Loucy (cell line): ENCODE results near the gene DKK1.

Experiments used
- H2AFZ ChIP-seq: fragments of 200-600 bp; sonication (generic); 2 replicates; pipeline ENCODE4 v1.6.0; 2016; ENCODE audit warnings: antibody characterized with exemption, mild to moderate bottlenecking, low read length, moderate library complexity
- H3F3A ChIP-seq: fragments of 200-600 bp; 2 replicates; pipeline ENCODE4 v1.6.0; 2016; ENCODE audit warnings: antibody characterized with exemption, low read depth, mild to moderate bottlenecking
- H3K27me3 ChIP-seq: fragments of 200-600 bp; sonication (generic); 2 replicates; pipeline ENCODE4 v1.6.1; 2014; ENCODE audit warnings: low read length, mild to moderate bottlenecking; ENCODE audit not compliant: insufficient read depth, poor library complexity, severe bottlenecking
- H3K36me3 ChIP-seq: fragments of 200-600 bp; sonication (generic); 2 replicates; pipeline ENCODE4 v1.6.1; 2016; ENCODE audit warnings: low read length; ENCODE audit not compliant: insufficient read depth
- H3K4me1 ChIP-seq: fragments of 200-600 bp; sonication (generic); 2 replicates; pipeline ENCODE4 v1.5.1; 2014; ENCODE audit warnings: low read length, mild to moderate bottlenecking; ENCODE audit not compliant: insufficient read depth, poor library complexity, severe bottlenecking
- H3K4me2 ChIP-seq: fragments of 200-600 bp; sonication (generic); 2 replicates; pipeline ENCODE4 v1.6.0; 2014; ENCODE audit warnings: antibody characterized with exemption, low read length, low read depth, mild to moderate bottlenecking; ENCODE audit not compliant: poor library complexity, severe bottlenecking
- H3K4me3 ChIP-seq: fragments of 200-600 bp; sonication (generic); 2 replicates; pipeline ENCODE4 v1.5.1; 2014; ENCODE audit warnings: low read length, mild to moderate bottlenecking, mixed read lengths; ENCODE audit not compliant: poor library complexity, severe bottlenecking
- H3K79me2 ChIP-seq: fragments of 200-600 bp; sonication (generic); 2 replicates; pipeline ENCODE4 v1.6.1; 2014; ENCODE audit warnings: low read length; ENCODE audit not compliant: insufficient read depth
- H3K9ac ChIP-seq: fragments of 200-600 bp; sonication (generic); 2 replicates; pipeline ENCODE4 v1.6.0; 2014; ENCODE audit warnings: mild to moderate bottlenecking, low read depth, low read length, moderate library complexity; ENCODE audit not compliant: poor library complexity, severe bottlenecking
- H3K9me2 ChIP-seq: fragments of 200-600 bp; sonication (generic); replicated peaks from 2 replicates; pipeline ENCODE4 v1.6.1; 2016; ENCODE audit warnings: low read depth, low read length, mixed read lengths
- H3K9me3 ChIP-seq: fragments of 200-600 bp; sonication (generic); 2 replicates; pipeline ENCODE4 v1.6.1; 2014; ENCODE audit warnings: mild to moderate bottlenecking, antibody characterized with exemption, low read length, low read depth; ENCODE audit not compliant: insufficient read depth
- H4K20me1 ChIP-seq: fragments of 200-600 bp; sonication (generic); 2 replicates; pipeline ENCODE4 v1.6.0; 2014; ENCODE audit warnings: antibody characterized with exemption, low read length, mild to moderate bottlenecking; ENCODE audit not compliant: insufficient read depth, poor library complexity, severe bottlenecking
- CTCF ChIP-seq: fragments of 200-600 bp; sonication (generic); conservative IDR thresholded peaks from 2 replicates; pipeline ENCODE4 v1.5.1; 2014; ENCODE audit warnings: mild to moderate bottlenecking, antibody characterized with exemption, low read length
- EZH2phosphoT487 ChIP-seq: fragments of 200-600 bp; IDR thresholded peaks from 2 replicates; pipeline ENCODE4 v1.6.1; 2018; ENCODE audit warnings: antibody characterized with exemption, mild to moderate bottlenecking, moderate library complexity, borderline replicate concordance

The DKK1 gene

GRCh38 chr10:52332815-52333214 lies 18.7 kb downstream of the DKK1 start:
- Histone ChIP-seq H3K36me3 (no peaks in the 10 kb centered on the region), H3K9ac (no peak overlapping the region), H3K27me3 (no peaks in the 10 kb centered on the region), H4K20me1 (no peaks in the 10 kb centered on the region), H3F3A (no peaks in the 10 kb centered on the region), H3K4me2 (no peak overlapping the region), H2AFZ (no peak overlapping the region), H3K9me3 (no peaks in the 10 kb centered on the region), H3K9me2 (no peaks in the 10 kb centered on the region), H3K4me1 (no peaks in the 10 kb centered on the region), H3K79me2 (no peaks in the 10 kb centered on the region), H3K4me3 (no peak overlapping the region)
- TF ChIP-seq CTCF (no peak), EZH2phosphoT487 (no peak)

- Histone ChIP-seq H3K36me3 (no peaks in the 10 kb centered on the region), H2AFZ (no peak overlapping the region), H3K4me2 (no peak overlapping the region), H4K20me1 (no peaks in the 10 kb centered on the region), H3K4me3 (no peak overlapping the region), H3K9me2 (no peaks in the 10 kb centered on the region), H3K4me1 (no peaks in the 10 kb centered on the region), H3K27me3 (no peaks in the 10 kb centered on the region), H3K9me3 (no peaks in the 10 kb centered on the region), H3K79me2 (no peaks in the 10 kb centered on the region), H3F3A (no peaks in the 10 kb centered on the region), H3K9ac (no peak overlapping the region)
- no peak for TF ChIP-seq CTCF
- no peak for TF ChIP-seq EZH2phosphoT487
Measured at GRCh38 chr10:52334595-52334994, 20.5 kb downstream of the DKK1 start.

GRCh38 chr10:52335665-52336064 lies 21.6 kb downstream of the DKK1 start:
- H3K9me3 ChIP-seq: no peaks in the 10 kb centered on the region
- H3K9ac ChIP-seq: no peak overlapping the region
- no peaks in the 10 kb centered on the region for H3K36me3 ChIP-seq
- no peaks in the 10 kb centered on the region for H3K9me2 ChIP-seq
- H3F3A ChIP-seq: no peaks in the 10 kb centered on the region
- TF ChIP-seq CTCF (no peak), EZH2phosphoT487 (no peak)
- H3K4me1 ChIP-seq: no peaks in the 10 kb centered on the region
- H4K20me1 ChIP-seq: no peaks in the 10 kb centered on the region
- no peaks in the 10 kb centered on the region for H3K79me2 ChIP-seq
- H3K4me2 ChIP-seq: no peak overlapping the region
- H2AFZ ChIP-seq: no peak overlapping the region
- H3K27me3 ChIP-seq: no peaks in the 10 kb centered on the region
- H3K4me3 ChIP-seq: no peak overlapping the region
